ENCODE results near the gene TRABD2A.

The TRABD2A gene

GRCh38 chr2:84823788-84824187 is 57.1 kb downstream of the TRABD2A start:
- no peak for TF ChIP-seq CTCF (IDR thresholded peaks at IDR 0.05; ENCODE audit: low read depth, low read length)
- Histone ChIP-seq H3K9me3 (ENCODE audit: severe bottlenecking) (no peaks in the 10 kb centered on the region), H3K27ac (no peak overlapping the region), H3K27me3 (ENCODE audit: insufficient read depth, low read depth, severe bottlenecking) (no peaks in the 10 kb centered on the region), H3K36me3 (no peaks in the 10 kb centered on the region), H3K4me3 (ENCODE audit: low read depth, low read length) (no peak overlapping the region)
- DNase-seq: no peak

- H3K27me3 ChIP-seq (ENCODE audit: insufficient read depth, low read depth, severe bottlenecking): no peaks in the 10 kb centered on the region
- no peaks in the 10 kb centered on the region for H3K36me3 ChIP-seq
- H3K4me3 ChIP-seq (ENCODE audit: low read depth, low read length): no peak overlapping the region
- H3K9me3 ChIP-seq (ENCODE audit: severe bottlenecking): no peaks in the 10 kb centered on the region
- no peak overlapping the region for H3K27ac ChIP-seq
- TF ChIP-seq CTCF (IDR thresholded peaks at IDR 0.05; ENCODE audit: low read depth, low read length): no peak
- no peak for DNase-seq
Measured at GRCh38 chr2:84823229-84823628, 57.7 kb downstream of the TRABD2A start.

- DNase-seq: no peak
Measured at GRCh38 chr2:84821806-84822205, 59.1 kb downstream of the TRABD2A start.

GRCh38 chr2:84817239-84817655 is 63.6 kb downstream of the TRABD2A start:
- no peaks in the 10 kb centered on the region for H3K27me3 ChIP-seq (ENCODE audit: insufficient read depth, low read depth, severe bottlenecking)
- no peak overlapping the region for H3K27ac ChIP-seq
- H3K4me3 ChIP-seq (ENCODE audit: low read depth, low read length): no peak overlapping the region

More at GRCh38 chr2:84821806-84822205, 59.1 kb downstream of the TRABD2A start:
- no peaks in the 10 kb centered on the region for H3K9me3 ChIP-seq (ENCODE audit: severe bottlenecking)
- no peaks in the 10 kb centered on the region for H3K36me3 ChIP-seq
- no peak overlapping the region for H3K4me3 ChIP-seq (ENCODE audit: low read depth, low read length)
- H3K27ac ChIP-seq: no peak overlapping the region
- no peaks in the 10 kb centered on the region for H3K27me3 ChIP-seq (ENCODE audit: insufficient read depth, low read depth, severe bottlenecking)
- no peak for TF ChIP-seq CTCF (IDR thresholded peaks at IDR 0.05; ENCODE audit: low read depth, low read length)

GRCh38 chr2:84816426-84817026 is 64.4 kb downstream of the TRABD2A start:
- DNase-seq: no peak
- no peak for TF ChIP-seq CTCF (IDR thresholded peaks at IDR 0.05; ENCODE audit: low read depth, low read length)
- H3K27ac ChIP-seq: no peak overlapping the region
- H3K4me3 ChIP-seq (ENCODE audit: low read depth, low read length): no peak overlapping the region
- no peaks in the 10 kb centered on the region for H3K9me3 ChIP-seq (ENCODE audit: severe bottlenecking)
- no peaks in the 10 kb centered on the region for H3K36me3 ChIP-seq
- no peaks in the 10 kb centered on the region for H3K27me3 ChIP-seq (ENCODE audit: insufficient read depth, low read depth, severe bottlenecking)

More at GRCh38 chr2:84817239-84817655, 63.6 kb downstream of the TRABD2A start:
- H3K9me3 ChIP-seq (ENCODE audit: severe bottlenecking): no peaks in the 10 kb centered on the region
- TF ChIP-seq CTCF (IDR thresholded peaks at IDR 0.05; ENCODE audit: low read depth, low read length): no peak
- no peak for DNase-seq
- no peaks in the 10 kb centered on the region for H3K36me3 ChIP-seq

- Histone ChIP-seq H3K36me3 (no peaks in the 10 kb centered on the region), H3K27ac (no peak overlapping the region), H3K27me3 (ENCODE audit: insufficient read depth, low read depth, severe bottlenecking) (no peaks in the 10 kb centered on the region), H3K4me3 (ENCODE audit: low read depth, low read length) (no peak overlapping the region), H3K9me3 (ENCODE audit: severe bottlenecking) (no peaks in the 10 kb centered on the region)
- TF ChIP-seq CTCF (IDR thresholded peaks at IDR 0.05; ENCODE audit: low read depth, low read length): no peak
- DNase-seq: no peak
Measured at GRCh38 chr2:84815146-84815545, 65.7 kb downstream of the TRABD2A start.

Measured in WERI-Rb-1 (cell line).